Liver (tissue), 3 donors: ENCODE results near the gene LYPD3.
"Not testable (repeated sequence)": the region's sequence is repeated elsewhere in the genome, so short reads cannot be mapped to it uniquely, and the experiment has no call there.

Experiments
- EGR1 ChIP-seq, 2 donors: IDR thresholded peaks; 2 replicates each; pipeline ENCODE4 v1.6.1; 2016 to 2018; ENCODE audit warnings: antibody characterized with exemption in 2 of 2, low read depth in 2 of 2
- GABPA ChIP-seq, 2 donors: IDR thresholded peaks in 1 of 2; conservative IDR thresholded peaks in 1 of 2; 2 replicates each; pipeline ENCODE4 v1.6.1; 2016; ENCODE audit warnings: antibody characterized with exemption in 2 of 2, mild to moderate bottlenecking in 1 of 2, moderate library complexity in 1 of 2
- HNF4A ChIP-seq, 2 donors: conservative IDR thresholded peaks; 2 replicates each; pipeline ENCODE4 v1.6.1; 2016; ENCODE audit warnings: antibody characterized with exemption in 2 of 2, mild to moderate bottlenecking in 2 of 2
- JUND ChIP-seq, 2 donors: IDR thresholded peaks; 2 replicates each; pipeline ENCODE4 v1.6.1; 2016; ENCODE audit warnings: antibody characterized with exemption in 2 of 2
- NR2F2 ChIP-seq: IDR thresholded peaks from 2 replicates; pipeline ENCODE4 v1.6.1; 2016; ENCODE audit warnings: antibody characterized with exemption
- RAD21 ChIP-seq, 2 donors: IDR thresholded peaks; 2 replicates each; pipeline ENCODE4 v1.6.1; 2016; ENCODE audit warnings: antibody characterized with exemption in 2 of 2, mild to moderate bottlenecking in 2 of 2
- RXRA ChIP-seq, 2 donors: IDR thresholded peaks; 2 replicates each; pipeline ENCODE4 v1.6.1; 2017 to 2018; ENCODE audit warnings: antibody characterized with exemption in 2 of 2, mild to moderate bottlenecking in 1 of 2
- TAF1 ChIP-seq: conservative IDR thresholded peaks from 2 replicates; pipeline ENCODE4 v1.6.1; 2016; ENCODE audit warnings: antibody characterized with exemption, mild to moderate bottlenecking
- YY1 ChIP-seq: IDR thresholded peaks from 2 replicates; pipeline ENCODE4 v1.6.1; 2016; ENCODE audit warnings: antibody characterized with exemption, mild to moderate bottlenecking
- TF ChIP-seq, protein P1 (sequence below): fragments of 150-350 bp; IDR thresholded peaks from 2 replicates; pipeline ENCODE4 v1.5.1; 2017; ENCODE audit warnings: improper control_type of control experiment, low read depth, low read length; ENCODE audit not compliant: missing input control
- TF ChIP-seq, protein P2 (sequence below): IDR thresholded peaks from 2 replicates; pipeline ENCODE4 v1.6.1; 2016; ENCODE audit warnings: antibody characterized with exemption
- TF ChIP-seq, protein P3 (sequence below): IDR thresholded peaks from 2 replicates; pipeline ENCODE4 v1.6.1; 2016; ENCODE audit warnings: antibody characterized with exemption
- TF ChIP-seq, protein P4 (sequence below): IDR thresholded peaks from 2 replicates; pipeline ENCODE4 v1.6.1; 2016; ENCODE audit warnings: antibody characterized with exemption, mild to moderate bottlenecking
- donor health status: healthy.
- donor health status: healthy.

DNA sequence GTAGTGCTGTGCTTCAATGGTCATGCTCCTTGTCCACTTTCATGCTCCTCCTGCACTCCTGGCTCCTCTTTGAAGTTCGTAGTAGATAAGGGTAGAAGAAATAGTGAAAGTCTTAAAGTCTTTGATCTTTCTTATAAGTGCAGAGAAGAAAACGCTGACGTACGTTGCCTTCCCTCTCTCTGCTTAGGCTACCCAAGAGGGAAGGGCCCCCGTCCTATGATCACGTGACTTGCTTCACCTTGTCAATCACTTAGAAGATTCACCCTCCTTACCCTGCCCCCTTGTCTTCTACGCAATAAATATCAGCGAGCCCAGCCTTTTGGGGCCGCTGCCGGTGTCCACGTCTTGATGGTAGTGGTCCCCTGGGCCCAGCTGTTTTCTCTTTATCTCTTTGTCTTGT is 28.1 kb downstream of the LYPD3 start:
- TF ChIP-seq, protein P1, sequence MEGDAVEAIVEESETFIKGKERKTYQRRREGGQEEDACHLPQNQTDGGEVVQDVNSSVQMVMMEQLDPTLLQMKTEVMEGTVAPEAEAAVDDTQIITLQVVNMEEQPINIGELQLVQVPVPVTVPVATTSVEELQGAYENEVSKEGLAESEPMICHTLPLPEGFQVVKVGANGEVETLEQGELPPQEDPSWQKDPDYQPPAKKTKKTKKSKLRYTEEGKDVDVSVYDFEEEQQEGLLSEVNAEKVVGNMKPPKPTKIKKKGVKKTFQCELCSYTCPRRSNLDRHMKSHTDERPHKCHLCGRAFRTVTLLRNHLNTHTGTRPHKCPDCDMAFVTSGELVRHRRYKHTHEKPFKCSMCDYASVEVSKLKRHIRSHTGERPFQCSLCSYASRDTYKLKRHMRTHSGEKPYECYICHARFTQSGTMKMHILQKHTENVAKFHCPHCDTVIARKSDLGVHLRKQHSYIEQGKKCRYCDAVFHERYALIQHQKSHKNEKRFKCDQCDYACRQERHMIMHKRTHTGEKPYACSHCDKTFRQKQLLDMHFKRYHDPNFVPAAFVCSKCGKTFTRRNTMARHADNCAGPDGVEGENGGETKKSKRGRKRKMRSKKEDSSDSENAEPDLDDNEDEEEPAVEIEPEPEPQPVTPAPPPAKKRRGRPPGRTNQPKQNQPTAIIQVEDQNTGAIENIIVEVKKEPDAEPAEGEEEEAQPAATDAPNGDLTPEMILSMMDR = not testable (repeated sequence)
- not testable (repeated sequence) for TF ChIP-seq TAF1; YY1; EGR1 (IDR thresholded peaks at IDR 0.05; ENCODE audit: low read depth in 2 of 2); RXRA (IDR thresholded peaks at IDR 0.05); HNF4A (conservative IDR thresholded peaks at IDR 0.05); GABPA (IDR thresholded peaks at IDR 0.05 in 1 of 2, conservative IDR thresholded peaks at IDR 0.05 in 1 of 2); NR2F2; JUND (IDR thresholded peaks at IDR 0.05); RAD21 (IDR thresholded peaks at IDR 0.05)
- TF ChIP-seq, protein P2, sequence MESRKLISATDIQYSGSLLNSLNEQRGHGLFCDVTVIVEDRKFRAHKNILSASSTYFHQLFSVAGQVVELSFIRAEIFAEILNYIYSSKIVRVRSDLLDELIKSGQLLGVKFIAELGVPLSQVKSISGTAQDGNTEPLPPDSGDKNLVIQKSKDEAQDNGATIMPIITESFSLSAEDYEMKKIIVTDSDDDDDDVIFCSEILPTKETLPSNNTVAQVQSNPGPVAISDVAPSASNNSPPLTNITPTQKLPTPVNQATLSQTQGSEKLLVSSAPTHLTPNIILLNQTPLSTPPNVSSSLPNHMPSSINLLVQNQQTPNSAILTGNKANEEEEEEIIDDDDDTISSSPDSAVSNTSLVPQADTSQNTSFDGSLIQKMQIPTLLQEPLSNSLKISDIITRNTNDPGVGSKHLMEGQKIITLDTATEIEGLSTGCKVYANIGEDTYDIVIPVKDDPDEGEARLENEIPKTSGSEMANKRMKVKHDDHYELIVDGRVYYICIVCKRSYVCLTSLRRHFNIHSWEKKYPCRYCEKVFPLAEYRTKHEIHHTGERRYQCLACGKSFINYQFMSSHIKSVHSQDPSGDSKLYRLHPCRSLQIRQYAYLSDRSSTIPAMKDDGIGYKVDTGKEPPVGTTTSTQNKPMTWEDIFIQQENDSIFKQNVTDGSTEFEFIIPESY = not testable (repeated sequence)
- TF ChIP-seq, protein P3, sequence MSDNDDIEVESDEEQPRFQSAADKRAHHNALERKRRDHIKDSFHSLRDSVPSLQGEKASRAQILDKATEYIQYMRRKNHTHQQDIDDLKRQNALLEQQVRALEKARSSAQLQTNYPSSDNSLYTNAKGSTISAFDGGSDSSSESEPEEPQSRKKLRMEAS = not testable (repeated sequence)
- TF ChIP-seq, protein P4, sequence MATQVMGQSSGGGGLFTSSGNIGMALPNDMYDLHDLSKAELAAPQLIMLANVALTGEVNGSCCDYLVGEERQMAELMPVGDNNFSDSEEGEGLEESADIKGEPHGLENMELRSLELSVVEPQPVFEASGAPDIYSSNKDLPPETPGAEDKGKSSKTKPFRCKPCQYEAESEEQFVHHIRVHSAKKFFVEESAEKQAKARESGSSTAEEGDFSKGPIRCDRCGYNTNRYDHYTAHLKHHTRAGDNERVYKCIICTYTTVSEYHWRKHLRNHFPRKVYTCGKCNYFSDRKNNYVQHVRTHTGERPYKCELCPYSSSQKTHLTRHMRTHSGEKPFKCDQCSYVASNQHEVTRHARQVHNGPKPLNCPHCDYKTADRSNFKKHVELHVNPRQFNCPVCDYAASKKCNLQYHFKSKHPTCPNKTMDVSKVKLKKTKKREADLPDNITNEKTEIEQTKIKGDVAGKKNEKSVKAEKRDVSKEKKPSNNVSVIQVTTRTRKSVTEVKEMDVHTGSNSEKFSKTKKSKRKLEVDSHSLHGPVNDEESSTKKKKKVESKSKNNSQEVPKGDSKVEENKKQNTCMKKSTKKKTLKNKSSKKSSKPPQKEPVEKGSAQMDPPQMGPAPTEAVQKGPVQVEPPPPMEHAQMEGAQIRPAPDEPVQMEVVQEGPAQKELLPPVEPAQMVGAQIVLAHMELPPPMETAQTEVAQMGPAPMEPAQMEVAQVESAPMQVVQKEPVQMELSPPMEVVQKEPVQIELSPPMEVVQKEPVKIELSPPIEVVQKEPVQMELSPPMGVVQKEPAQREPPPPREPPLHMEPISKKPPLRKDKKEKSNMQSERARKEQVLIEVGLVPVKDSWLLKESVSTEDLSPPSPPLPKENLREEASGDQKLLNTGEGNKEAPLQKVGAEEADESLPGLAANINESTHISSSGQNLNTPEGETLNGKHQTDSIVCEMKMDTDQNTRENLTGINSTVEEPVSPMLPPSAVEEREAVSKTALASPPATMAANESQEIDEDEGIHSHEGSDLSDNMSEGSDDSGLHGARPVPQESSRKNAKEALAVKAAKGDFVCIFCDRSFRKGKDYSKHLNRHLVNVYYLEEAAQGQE = not testable (repeated sequence)
